HFF-Myc (cell line): Measurements from ENCODE around the gene FYCO1.

ENCODE experiments used
- DNase-seq: peaks from one replicate; pipeline ENCODE4 v3.0.0-alpha.2; 2011; ENCODE audit warnings: low read depth; ENCODE audit errors: extremely low read depth
- H3K4me3 ChIP-seq: replicated peaks from 2 replicates; pipeline ENCODE4 v1.5.1; 2011; ENCODE audit warnings: low read depth, mild to moderate bottlenecking, control low read depth, low read length
- TF ChIP-seq, protein P1 (sequence below): IDR thresholded peaks from 2 replicates; pipeline ENCODE4 v1.5.1; 2012; ENCODE audit warnings: mild to moderate bottlenecking, low read depth, low read length, control low read depth; ENCODE audit errors: missing control alignments

The FYCO1 gene

DNA sequence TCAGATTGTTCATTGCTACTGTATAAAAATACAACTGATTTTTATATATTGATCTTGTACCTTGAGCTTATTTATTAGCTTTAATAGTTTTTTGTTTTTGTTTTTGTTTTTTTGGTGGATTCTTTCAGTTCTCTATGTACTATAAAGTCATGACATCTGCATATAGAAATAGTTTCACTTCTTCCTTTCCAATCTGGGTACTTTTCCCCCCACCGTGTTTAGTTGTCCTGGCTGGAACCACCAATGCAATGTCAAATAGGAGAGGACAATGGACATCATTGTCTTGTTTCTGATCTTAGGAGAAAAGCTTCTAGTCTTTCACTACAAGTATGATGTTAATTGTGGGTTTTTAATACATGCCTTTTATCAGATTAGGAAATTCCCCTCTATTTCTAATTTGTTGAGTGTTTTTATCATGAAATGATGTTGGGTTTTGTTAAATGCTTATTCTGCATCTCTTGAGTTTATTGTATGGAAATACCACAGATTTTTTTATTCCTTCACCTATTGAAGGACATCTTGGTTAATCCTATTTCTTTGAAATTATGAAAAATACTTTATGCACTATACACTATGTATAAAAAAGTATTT is 34.4 kb upstream of the FYCO1 start:
- H3K4me3 ChIP-seq = no peak overlapping the region
- no peak for DNase-seq
- TF ChIP-seq, protein P1, sequence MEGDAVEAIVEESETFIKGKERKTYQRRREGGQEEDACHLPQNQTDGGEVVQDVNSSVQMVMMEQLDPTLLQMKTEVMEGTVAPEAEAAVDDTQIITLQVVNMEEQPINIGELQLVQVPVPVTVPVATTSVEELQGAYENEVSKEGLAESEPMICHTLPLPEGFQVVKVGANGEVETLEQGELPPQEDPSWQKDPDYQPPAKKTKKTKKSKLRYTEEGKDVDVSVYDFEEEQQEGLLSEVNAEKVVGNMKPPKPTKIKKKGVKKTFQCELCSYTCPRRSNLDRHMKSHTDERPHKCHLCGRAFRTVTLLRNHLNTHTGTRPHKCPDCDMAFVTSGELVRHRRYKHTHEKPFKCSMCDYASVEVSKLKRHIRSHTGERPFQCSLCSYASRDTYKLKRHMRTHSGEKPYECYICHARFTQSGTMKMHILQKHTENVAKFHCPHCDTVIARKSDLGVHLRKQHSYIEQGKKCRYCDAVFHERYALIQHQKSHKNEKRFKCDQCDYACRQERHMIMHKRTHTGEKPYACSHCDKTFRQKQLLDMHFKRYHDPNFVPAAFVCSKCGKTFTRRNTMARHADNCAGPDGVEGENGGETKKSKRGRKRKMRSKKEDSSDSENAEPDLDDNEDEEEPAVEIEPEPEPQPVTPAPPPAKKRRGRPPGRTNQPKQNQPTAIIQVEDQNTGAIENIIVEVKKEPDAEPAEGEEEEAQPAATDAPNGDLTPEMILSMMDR = no peak

DNA sequence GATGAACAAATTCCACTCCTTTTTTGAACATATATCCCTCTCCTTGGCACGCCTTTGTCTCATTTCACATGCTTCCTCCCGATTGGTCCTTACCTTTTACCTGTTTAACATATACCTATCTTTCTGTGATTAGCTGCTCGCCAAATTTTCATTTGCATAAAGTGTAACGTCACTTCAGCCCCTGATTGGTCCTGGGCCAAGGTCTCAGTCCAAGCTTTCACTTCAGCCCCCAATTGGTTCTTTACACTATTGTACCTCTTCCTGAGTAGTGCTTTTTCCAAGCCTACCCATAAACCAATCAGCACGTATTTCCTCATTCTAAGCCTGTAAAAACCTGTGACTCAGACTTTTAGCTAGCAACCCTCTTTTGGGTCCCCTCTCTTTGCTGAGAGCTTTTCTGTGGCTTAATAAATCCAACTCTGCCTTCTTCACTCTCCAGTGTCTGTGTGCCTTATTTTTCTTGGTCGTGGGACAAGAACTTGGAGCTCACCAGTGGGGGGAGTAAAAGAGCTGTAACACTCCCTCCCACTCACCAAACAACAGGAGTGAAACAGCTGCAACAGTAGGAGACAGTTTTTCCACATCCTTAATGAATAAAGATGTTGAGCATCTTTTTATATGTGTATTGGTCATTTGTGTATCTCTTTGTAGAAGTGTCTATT is 32.2 kb upstream of the FYCO1 start:
- no peak for DNase-seq
- no peak overlapping the region for H3K4me3 ChIP-seq
- TF ChIP-seq, protein P1 = no peak

DNA sequence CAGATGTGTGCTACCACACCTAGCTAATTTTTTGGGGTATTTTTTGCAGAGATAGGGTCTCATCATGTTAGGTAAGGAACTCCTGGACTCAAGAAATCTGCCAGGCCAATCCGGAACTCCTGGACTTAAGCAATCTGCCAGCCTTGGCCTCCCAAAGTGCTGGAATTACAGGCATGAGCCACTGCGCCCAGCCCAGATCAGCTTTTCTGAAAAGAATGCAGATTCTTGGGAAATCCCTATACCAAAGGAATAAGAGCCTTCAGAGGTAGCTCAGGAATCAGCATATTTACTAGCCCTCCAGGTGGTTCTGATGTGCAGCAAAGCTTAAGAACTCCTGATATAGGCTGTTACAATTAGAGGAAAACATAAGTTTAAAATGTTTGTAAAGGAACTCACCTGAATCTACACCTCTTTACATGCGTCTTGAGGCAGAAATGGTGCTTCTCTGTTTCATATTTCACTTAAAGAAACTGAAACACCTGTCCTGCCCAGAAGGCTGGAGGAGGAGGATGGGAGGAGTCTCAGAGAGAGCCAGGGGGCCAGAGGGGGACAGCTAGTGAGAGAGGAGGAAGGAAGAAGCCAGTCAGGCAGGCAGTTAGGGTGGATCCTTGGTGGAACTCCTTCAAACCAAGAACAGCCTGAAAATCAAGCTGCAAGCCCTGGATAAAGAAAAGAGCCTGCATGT is 31.5 kb upstream of the FYCO1 start, which contains the start of gene XCR1:
Gene XCR1 (minus strand): TSS at position 463 of the 685 bp plus-strand sequence. CDS start 5,536 bp downstream, outside the sequence.
- no peak for DNase-seq
- H3K4me3 ChIP-seq = no peak within 1 kb of the TSS
- TF ChIP-seq, protein P1 = no peak

DNA sequence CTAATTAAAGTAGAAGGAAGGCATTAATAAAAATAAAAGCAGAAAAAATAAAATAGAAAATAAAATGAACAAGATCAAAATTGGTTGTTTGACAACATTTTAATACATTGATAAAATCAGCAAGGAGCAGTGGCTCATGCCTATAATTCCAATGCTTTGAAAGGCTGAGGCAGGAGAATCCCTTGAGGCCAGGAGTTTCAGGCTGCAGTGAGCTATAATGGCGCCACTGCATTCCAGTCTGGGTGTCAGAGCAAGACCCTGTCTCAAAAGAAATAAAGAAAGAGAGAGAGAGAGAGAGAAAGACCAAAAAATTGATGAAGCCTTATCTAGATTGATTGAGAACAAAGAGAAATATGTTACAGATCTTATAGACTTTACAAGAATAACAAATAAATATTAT is 29.5 kb upstream of the FYCO1 start:
- DNase-seq = no peak
- TF ChIP-seq, protein P1 = no peak
- no peak overlapping the region for H3K4me3 ChIP-seq

DNA sequence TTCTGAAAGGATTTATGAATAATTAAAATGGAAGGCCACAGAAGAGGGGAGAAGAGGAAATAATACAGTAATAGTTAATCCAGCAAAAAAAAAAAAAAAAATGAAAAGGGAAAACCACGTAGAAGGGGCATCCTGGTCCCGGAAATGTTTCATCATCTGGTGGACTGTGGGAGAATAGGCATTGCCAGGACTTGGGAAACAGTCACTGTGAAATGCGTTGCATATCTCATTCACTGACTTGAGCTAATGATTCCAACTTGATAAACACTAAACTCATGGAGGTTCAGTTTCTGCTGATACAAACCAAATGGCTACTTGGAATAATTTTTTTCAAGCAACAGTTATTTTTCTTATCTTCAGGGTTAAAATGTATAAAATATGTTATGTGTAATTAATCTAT is 28.5 kb upstream of the FYCO1 start:
- no peak for DNase-seq
- no peak overlapping the region for H3K4me3 ChIP-seq
- TF ChIP-seq, protein P1 = no peak

DNA sequence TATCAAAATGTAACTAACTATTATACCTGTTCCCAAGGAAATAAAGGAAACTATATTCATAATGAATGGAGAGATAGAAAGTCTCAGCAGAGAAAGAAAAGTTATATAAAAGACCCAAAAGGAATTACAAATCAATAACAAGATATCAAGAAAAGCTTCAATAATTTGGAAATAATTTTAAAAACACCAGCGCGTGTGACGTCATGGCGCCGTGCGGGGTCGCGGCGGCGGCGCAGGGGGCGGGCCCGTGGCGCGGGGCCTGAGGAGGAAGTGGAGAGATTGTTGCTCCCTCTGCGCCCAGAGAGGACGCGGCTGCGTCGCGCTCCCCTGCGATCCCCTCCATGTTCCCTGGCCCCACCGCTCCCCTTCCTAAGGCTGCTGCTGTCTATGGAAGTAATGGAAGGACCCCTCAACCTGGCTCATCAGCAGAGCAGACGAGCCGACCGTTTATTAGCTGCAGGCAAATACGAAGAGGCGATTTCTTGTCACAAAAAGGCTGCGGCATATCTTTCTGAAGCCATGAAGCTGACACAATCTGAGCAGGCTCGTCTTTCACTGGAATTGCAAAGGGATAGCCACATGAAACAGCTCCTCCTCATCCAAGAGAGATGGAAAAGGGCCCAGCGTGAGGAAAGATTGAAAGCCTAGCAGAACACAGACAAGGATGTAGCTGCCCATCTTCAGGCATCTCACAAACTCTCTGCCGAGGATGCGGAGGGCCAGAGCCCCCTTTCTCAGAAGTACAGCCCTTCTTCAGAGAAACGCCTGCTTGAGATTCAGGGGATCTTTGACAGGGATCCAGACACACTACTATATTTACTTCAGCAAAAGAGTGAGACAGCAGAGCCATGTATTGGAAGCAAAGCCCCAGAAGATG is 27.5 kb upstream of the FYCO1 start:
- TF ChIP-seq, protein P1 = no peak
- no peak overlapping the region for H3K4me3 ChIP-seq
- DNase-seq = no peak
